H1 (cell line): ENCODE results near the gene MRTO4. TPM values are rescaled to one million over a fixed set of nuclear protein-coding genes. Genes with fewer than 3 reads are reported as not detected.

Source experiments
- CTCF ChIA-PET: fragments of 300-600 bp; sonication (Branson Sonifier 250); formaldehyde crosslinking; loops from one replicate; lab custom pipeline; 2021; ENCODE audit not compliant: partially characterized antibody; lab: Charles Lee
- POLR2A ChIA-PET: fragments of 300-600 bp; sonication (Branson Sonifier 250); formaldehyde crosslinking; loops from one replicate; lab custom pipeline; 2021; ENCODE audit warnings: inconsistent platforms; ENCODE audit not compliant: partially characterized antibody; lab: Charles Lee
- DNase-seq, 2 experiments: peaks; one replicate each; pipeline versions ENCODE4 v3.0.0 to v3.0.0-alpha.2; 2010 to 2022; ENCODE audit warnings: low spot score in 2 of 2, low read depth in 1 of 2, mixed read lengths in 1 of 2
- FAIRE-seq: peaks from 2 replicates; lab custom pipeline; 2011; peaks lifted over from hg19 to GRCh38; lab: Jason Lieb, UNC
- H2AFZ ChIP-seq: 2 replicates; pipeline ENCODE4 v1.8.1; 2012; ENCODE audit warnings: low read length, inconsistent platforms
- H2AK5ac ChIP-seq: 2 replicates; pipeline ENCODE4 v1.6.1; 2013; ENCODE audit warnings: low read depth, low read length
- H2BK120ac ChIP-seq: replicated peaks from 2 replicates; pipeline ENCODE3; 2013; ENCODE audit warnings: low read depth, low read length, inconsistent platforms
- H2BK12ac ChIP-seq: 2 replicates; pipeline ENCODE4 v1.6.1; 2013; ENCODE audit warnings: low read depth, low read length
- H2BK15ac ChIP-seq: 2 replicates; pipeline ENCODE4 v1.6.1; 2013; ENCODE audit warnings: low read length
- H2BK20ac ChIP-seq: 2 replicates; pipeline ENCODE4 v1.6.1; 2013; ENCODE audit warnings: low read length
- H2BK5ac ChIP-seq: 2 replicates; pipeline ENCODE4 v1.6.1; 2013; ENCODE audit warnings: low read depth, low read length
- H3K14ac ChIP-seq: 2 replicates; pipeline ENCODE4 v1.6.1; 2013; ENCODE audit warnings: inconsistent platforms; ENCODE audit not compliant: insufficient read length
- H3K18ac ChIP-seq: 2 replicates; pipeline ENCODE4 v1.6.1; 2013; ENCODE audit warnings: low read length; ENCODE audit errors: extremely low read depth
- H3K23ac ChIP-seq: 2 replicates; pipeline ENCODE4 v1.6.1; 2013; ENCODE audit warnings: inconsistent platforms; ENCODE audit not compliant: insufficient read length
- H3K23me2 ChIP-seq: 2 replicates; pipeline ENCODE4 v1.6.1; 2013; ENCODE audit warnings: low read depth, low read length
- H3K27ac ChIP-seq: 2 replicates; pipeline ENCODE4 v1.6.1; 2011; ENCODE audit warnings: low read depth, low read length, inconsistent platforms
- H3K27me3 ChIP-seq, 4 experiments: replicated peaks in 1 of 4; 1 replicate in 1 of 4; 2 replicates in 3 of 4; pipeline versions ENCODE4 v1.6.1 to v1.8.1; 2011 to 2013; ENCODE audit warnings: low read length in 3 of 4, mild to moderate bottlenecking in 3 of 4, inconsistent platforms in 2 of 4, mixed read lengths in 2 of 4, moderate library complexity in 1 of 4; ENCODE audit not compliant: control insufficient read depth in 3 of 4, insufficient read depth in 3 of 4; ENCODE audit errors: extremely low read depth in 1 of 4
- H3K36me3 ChIP-seq, 4 experiments: 2 replicates each; pipeline versions ENCODE4 v1.6.1 to v1.8.1; 2011 to 2013; ENCODE audit warnings: mild to moderate bottlenecking in 4 of 4, low read length in 3 of 4, moderate library complexity in 2 of 4, control low read depth in 1 of 4, inconsistent platforms in 1 of 4; ENCODE audit not compliant: insufficient read depth in 4 of 4, control insufficient read depth in 2 of 4
- H3K4ac ChIP-seq: replicated peaks from 2 replicates; pipeline ENCODE3; 2013; ENCODE audit warnings: low read length, low read depth, mixed read lengths, inconsistent platforms; ENCODE audit not compliant: insufficient read length
- H3K4me1 ChIP-seq, 4 experiments: replicated peaks in 1 of 4; 1 replicate in 1 of 4; 2 replicates in 3 of 4; pipeline versions ENCODE4 v1.6.1 to v1.8.1; 2011 to 2013; ENCODE audit warnings: low read length in 3 of 4, inconsistent platforms in 2 of 4, mixed read lengths in 1 of 4; ENCODE audit not compliant: insufficient read depth in 4 of 4, control insufficient read depth in 3 of 4
- H3K4me2 ChIP-seq, 2 experiments: 2 replicates each; pipeline versions ENCODE4 v1.6.1 to v1.8.1; 2011 to 2013; ENCODE audit warnings: low read depth in 2 of 2, low read length in 2 of 2, control low read depth in 1 of 2, inconsistent platforms in 1 of 2, mild to moderate bottlenecking in 1 of 2; ENCODE audit not compliant: insufficient read depth in 1 of 2
- H3K4me3 ChIP-seq, 4 experiments: fragments of 200-600, 300-600 bp in 1 of 4; sonication (generic), shearing (Covaris generic), sonication (Bioruptor Twin) in 1 of 4; 2 replicates each; pipeline versions ENCODE4 v1.5.1 to v1.8.1; 2011 to 2016; ENCODE audit warnings: low read length in 4 of 4, low read depth in 3 of 4, control low read depth in 2 of 4, inconsistent platforms in 2 of 4, mild to moderate bottlenecking in 2 of 4, mixed read lengths in 1 of 4, moderate library complexity in 1 of 4; ENCODE audit not compliant: insufficient read depth in 2 of 4; ENCODE audit errors: extremely low read depth in 1 of 4
- H3K56ac ChIP-seq: replicated peaks from 2 replicates; pipeline ENCODE3; 2013; ENCODE audit warnings: low read depth, mild to moderate bottlenecking, mixed read lengths, low read length, inconsistent platforms; ENCODE audit not compliant: insufficient read length
- H3K79me1 ChIP-seq: 2 replicates; pipeline ENCODE4 v1.6.1; 2013; ENCODE audit warnings: low read depth, low read length, control low read depth
- H3K79me2 ChIP-seq, 2 experiments: 2 replicates each; pipeline versions ENCODE4 v1.6.1 to v1.8.1; 2012 to 2013; ENCODE audit warnings: low read length in 2 of 2, mild to moderate bottlenecking in 2 of 2, inconsistent platforms in 1 of 2; ENCODE audit not compliant: insufficient read depth in 2 of 2, control insufficient read depth in 1 of 2
- H3K9ac ChIP-seq, 4 experiments: replicated peaks in 1 of 4; 1 replicate in 1 of 4; 2 replicates in 3 of 4; pipeline versions ENCODE4 v1.6.1 to v1.8.1; 2011 to 2013; ENCODE audit warnings: low read depth in 3 of 4, low read length in 3 of 4, control low read depth in 2 of 4, mild to moderate bottlenecking in 2 of 4, moderate library complexity in 2 of 4, inconsistent platforms in 1 of 4; ENCODE audit errors: extremely low read depth in 1 of 4
- H3K9me3 ChIP-seq, 2 experiments: 2 replicates each; pipeline versions ENCODE4 v1.6.1 to v1.8.1; 2012 to 2013; ENCODE audit warnings: mild to moderate bottlenecking in 2 of 2, moderate library complexity in 2 of 2, control low read depth in 1 of 2, inconsistent platforms in 1 of 2, low read depth in 1 of 2, low read length in 1 of 2, mixed read lengths in 1 of 2; ENCODE audit not compliant: insufficient read depth in 2 of 2
- H4K20me1 ChIP-seq, 2 experiments: replicated peaks in 1 of 2; 2 replicates each; pipeline versions ENCODE3 to v1.8.1; 2011 to 2013; ENCODE audit warnings: inconsistent platforms in 2 of 2, low read length in 2 of 2, mild to moderate bottlenecking in 1 of 2; ENCODE audit not compliant: insufficient read depth in 2 of 2, control insufficient read depth in 1 of 2
- H4K5ac ChIP-seq: 2 replicates; pipeline ENCODE4 v1.6.1; 2013; ENCODE audit warnings: low read length, low read depth, mixed read lengths, inconsistent platforms; ENCODE audit not compliant: insufficient read length
- H4K8ac ChIP-seq: 2 replicates; pipeline ENCODE4 v1.8.0; 2013; ENCODE audit warnings: mild to moderate bottlenecking, moderate library complexity, low read length, inconsistent platforms; ENCODE audit not compliant: insufficient read depth; ENCODE audit errors: extremely low read depth
- H4K91ac ChIP-seq: replicated peaks from 2 replicates; pipeline ENCODE3; 2013; ENCODE audit warnings: low read length, mixed read lengths, inconsistent platforms; ENCODE audit not compliant: insufficient read length
- ASH2L ChIP-seq: fragments of 200-600, 300-600 bp; sonication (generic); IDR thresholded peaks from one replicate; pipeline ENCODE4 v1.7.1; 2017; ENCODE audit warnings: low read length
- ATF3 ChIP-seq: IDR thresholded peaks from 2 replicates; pipeline ENCODE4 v1.6.1; 2011; ENCODE audit warnings: low read depth, mild to moderate bottlenecking, low read length; ENCODE audit not compliant: insufficient read depth
- CHD1 ChIP-seq: IDR thresholded peaks from 2 replicates; pipeline ENCODE4 v1.6.1; 2012; ENCODE audit warnings: low read depth, low read length, improper control_type of control experiment
- HDAC6 ChIP-seq: IDR thresholded peaks from one replicate; pipeline ENCODE4 v1.7.1; 2012; ENCODE audit warnings: low read depth, mild to moderate bottlenecking, inconsistent platforms, low read length, moderate library complexity
- JUN ChIP-seq: IDR thresholded peaks from 2 replicates; pipeline ENCODE4 v1.6.1; 2011; ENCODE audit warnings: low read depth, mild to moderate bottlenecking, improper control_type of control experiment, low read length
- KDM1A ChIP-seq: fragments of 200-600, 300-600 bp; sonication (generic); IDR thresholded peaks from 2 replicates; pipeline ENCODE4 v1.7.1; 2016; ENCODE audit warnings: mild to moderate bottlenecking, low read length, borderline replicate concordance
- NRF1 ChIP-seq: IDR thresholded peaks from 2 replicates; pipeline ENCODE4 v1.6.1; 2011; ENCODE audit warnings: mild to moderate bottlenecking, low read depth, low read length, improper control_type of control experiment
- POU5F1 ChIP-seq: IDR thresholded peaks from 2 replicates; pipeline ENCODE4 v1.6.1; 2011; ENCODE audit warnings: low read depth, mild to moderate bottlenecking, low read length, moderate library complexity
- SAP30 ChIP-seq: fragments of 300-600 bp; sonication (generic); IDR thresholded peaks from 2 replicates; pipeline ENCODE4 v1.7.1; 2012; ENCODE audit warnings: low read length, moderate library complexity, mild to moderate bottlenecking, inconsistent platforms; ENCODE audit not compliant: insufficient read depth, insufficient replicate concordance
- SP1 ChIP-seq: IDR thresholded peaks from 2 replicates; pipeline ENCODE4 v1.6.1; 2011; ENCODE audit warnings: low read depth, low read length
- WGBS, 2 experiments: shearing (Covaris generic) in 1 of 2; methylation state at CpG; one replicate each; pipeline versions ENCODE4 v1.1.6 to v1.1.7; 2013 to 2015; ENCODE audit warnings: low lambda C conversion rate in 2 of 2, mixed read lengths in 2 of 2, inconsistent platforms in 1 of 2, low coverage in 1 of 2, missing lambda C conversion rate in 1 of 2; ENCODE audit not compliant: insufficient replicate concordance in 2 of 2, insufficient coverage in 1 of 2, insufficient read length in 1 of 2; ENCODE audit errors: extremely low coverage in 1 of 2, missing lambda C conversion rate in 1 of 2; 5-methylcytosine and 5-hydroxymethylcytosine counted together
- polyA plus RNA-seq, 7 experiments: library from polyadenylated mRNA; depleted of rRNA in 3 of 7; stranded (reverse) in 5 of 7; unstranded in 2 of 7; fragments of >200 nt in 5 of 7; fragments of 200-250 nt in 2 of 7; gene quantifications; 1 replicate in 5 of 7; 2 replicates in 1 of 7; 4 replicates in 1 of 7; pipeline versions ENCODE4 v1.2.1 to v1.2.3, GENCODE V29; 2011 to 2013; ENCODE audit warnings: missing spikeins in 2 of 7, mixed read lengths in 2 of 7
- total RNA-seq: library from RNA; stranded (reverse); fragmentation: NEBNext Ultra II Directional; extraction: Animal tissue kit (Norgen Biotek cat#: 25700); gene quantifications from 2 replicates; pipeline ENCODE4 v1.2.1, GENCODE V29; 2021
- TF ChIP-seq, protein P1 (sequence below), 3 experiments: IDR thresholded peaks; 1 replicate in 2 of 3; 2 replicates in 1 of 3; pipeline versions ENCODE4 v1.5.1 to v1.6.1; 2011; ENCODE audit warnings: low read length in 3 of 3, mild to moderate bottlenecking in 3 of 3, inconsistent platforms in 2 of 3, low read depth in 1 of 3, moderate library complexity in 1 of 3; ENCODE audit not compliant: insufficient read depth in 1 of 3; ENCODE audit errors: control extremely low read depth in 1 of 3

The MRTO4 gene
- total and polyA plus RNA-seq, 2 of the 8 experiments (the other 6 are each of a cell fraction or from before 2014, with no cell fraction given): 36.9 to 64.3 TPM

DNA sequence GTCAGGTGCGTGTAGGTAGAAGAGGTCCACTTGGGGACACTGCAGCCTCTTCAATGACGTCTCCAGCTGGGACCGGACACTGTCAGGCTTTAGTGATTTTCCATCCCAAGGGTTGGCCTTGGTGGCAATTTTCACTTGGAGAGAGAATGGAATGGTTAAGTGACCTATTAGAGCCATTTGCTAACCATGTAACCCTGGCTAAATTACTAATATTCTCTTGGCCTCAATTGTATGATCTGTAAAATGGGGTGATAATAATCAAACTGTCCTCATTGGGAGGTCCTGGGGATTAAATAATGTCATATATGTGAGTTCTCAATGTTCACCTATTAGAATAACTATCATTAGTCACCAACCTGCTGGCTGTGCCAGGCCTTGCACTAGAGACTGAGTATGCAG lies 56.9 kb downstream of the MRTO4 start:
- H2BK15ac ChIP-seq: no peak overlapping the region

More for the DNA sequence above, 56.9 kb downstream of the MRTO4 start:
- H3K4me2 ChIP-seq: no peak overlapping the region
- FAIRE-seq (no peak), DNase-seq (no peak)
- no peak overlapping the region for H3K23ac ChIP-seq
- no peak overlapping the region for H2BK12ac ChIP-seq
- H3K79me2 ChIP-seq: peaks cover 0 to 2% of the 10 kb centered on the region in 2 experiments; a peak in 1 of 4 replicates
- H2AFZ ChIP-seq: no peak overlapping the region
- no peak overlapping the region for H3K4me3 ChIP-seq
- H3K9me3 ChIP-seq: no peaks in the 10 kb centered on the region
- H4K8ac ChIP-seq: no peak overlapping the region
- POLR2A ChIA-PET: no interaction called here
- H3K14ac ChIP-seq: no peak overlapping the region
- H2BK20ac ChIP-seq: no peak overlapping the region
- 95% methylated on average over 3 of the region's 3 CpGs; no CpG with 5 or more reads in 1 of the 2 experiments for WGBS, 2 experiments
- H4K5ac ChIP-seq: no peak overlapping the region
- H4K20me1 ChIP-seq: peaks cover 5 to 6% of the 10 kb centered on the region in 2 experiments
- no peak overlapping the region for H3K56ac ChIP-seq
- TF ChIP-seq CHD1 (no peak), ASH2L (no peak), HDAC6 (no peak), KDM1A (no peak), ATF3 (no peak), JUN (no peak), SAP30 (no peak), NRF1 (no peak), POU5F1 (no peak), SP1 (no peak)
- TF ChIP-seq, protein P1, sequence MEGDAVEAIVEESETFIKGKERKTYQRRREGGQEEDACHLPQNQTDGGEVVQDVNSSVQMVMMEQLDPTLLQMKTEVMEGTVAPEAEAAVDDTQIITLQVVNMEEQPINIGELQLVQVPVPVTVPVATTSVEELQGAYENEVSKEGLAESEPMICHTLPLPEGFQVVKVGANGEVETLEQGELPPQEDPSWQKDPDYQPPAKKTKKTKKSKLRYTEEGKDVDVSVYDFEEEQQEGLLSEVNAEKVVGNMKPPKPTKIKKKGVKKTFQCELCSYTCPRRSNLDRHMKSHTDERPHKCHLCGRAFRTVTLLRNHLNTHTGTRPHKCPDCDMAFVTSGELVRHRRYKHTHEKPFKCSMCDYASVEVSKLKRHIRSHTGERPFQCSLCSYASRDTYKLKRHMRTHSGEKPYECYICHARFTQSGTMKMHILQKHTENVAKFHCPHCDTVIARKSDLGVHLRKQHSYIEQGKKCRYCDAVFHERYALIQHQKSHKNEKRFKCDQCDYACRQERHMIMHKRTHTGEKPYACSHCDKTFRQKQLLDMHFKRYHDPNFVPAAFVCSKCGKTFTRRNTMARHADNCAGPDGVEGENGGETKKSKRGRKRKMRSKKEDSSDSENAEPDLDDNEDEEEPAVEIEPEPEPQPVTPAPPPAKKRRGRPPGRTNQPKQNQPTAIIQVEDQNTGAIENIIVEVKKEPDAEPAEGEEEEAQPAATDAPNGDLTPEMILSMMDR (IDR thresholded peaks at IDR 0.05; ENCODE audit: control extremely low read depth in 1 of 3, insufficient read depth in 1 of 3, low read depth in 1 of 3, low read length in 3 of 3): no peak
- TF ChIP-seq, all 59 proteins: peak for 0
- H4K91ac ChIP-seq: no peak overlapping the region
- no peak overlapping the region for H3K27ac ChIP-seq
- H2BK120ac ChIP-seq: no peak overlapping the region
- H2BK5ac ChIP-seq: no peak overlapping the region
- H3K9ac ChIP-seq: no peak overlapping the region
- H2AK5ac ChIP-seq: no peak overlapping the region
- peaks cover 0 to 14% (median 7%) of the 10 kb centered on the region in 4 experiments; a peak in 6 of 7 replicates for H3K4me1 ChIP-seq
- H3K4ac ChIP-seq: no peak overlapping the region
- H3K27me3 ChIP-seq: peaks cover 0 to 4% (median 1%) of the 10 kb centered on the region in 4 experiments; a peak in 1 of 7 replicates
- peaks cover 2% of the 10 kb centered on the region; the same call in 1 of the 2 replicates for H3K79me1 ChIP-seq
- H3K36me3 ChIP-seq: peaks cover 5 to 25% (median 17%) of the 10 kb centered on the region in 4 experiments; a peak in 7 of 8 replicates
- CTCF ChIA-PET: interaction anchor here (1.3 kb wide), 1 partner anchor 33 kb away, joined by 3 read pairs; no protein-coding TSS in a partner anchor
- peaks cover 10% of the 10 kb centered on the region; the same call in 1 of the 2 replicates for H3K23me2 ChIP-seq
- H3K18ac ChIP-seq: no peak overlapping the region
